DMS53 treated with DMSO at 0.1 percent for 48 hours (cell line): ENCODE data around the gene BRINP2.
A peak's percentile ranks its signal among the peaks of the same experiment; 100 is the strongest.

ENCODE experiments used
- DNase-seq: peaks from one replicate; lab custom pipeline; 2025; ENCODE audit not compliant: unreplicated experiment; lab: John Stamatoyannopoulos, UW

BRINP2 gene

GRCh38 chr1:177219554-177220458 is 49.0 kb downstream of the BRINP2 start:
- DNase-seq, result no peak

- DNase-seq, result no peak
These were observed 52.6 kb downstream of the BRINP2 start for GRCh38 chr1:177223359-177223758.

GRCh38 chr1:177227978-177228692 is 57.4 kb downstream of the BRINP2 start:
- no peak for DNase-seq

GRCh38 chr1:177228693-177229065 is 57.9 kb downstream of the BRINP2 start:
- no peak for DNase-seq

GRCh38 chr1:177229781-177230180 is 59.0 kb downstream of the BRINP2 start:
- no peak for DNase-seq

GRCh38 chr1:177230228-177231016 is 59.7 kb downstream of the BRINP2 start:
- no peak for DNase-seq

- no peak for DNase-seq
These were observed 64.6 kb downstream of the BRINP2 start for GRCh38 chr1:177235350-177235749.

GRCh38 chr1:177236962-177237361 is 66.2 kb downstream of the BRINP2 start:
- DNase-seq, result no peak

- no peak for DNase-seq
These were observed 68.2 kb downstream of the BRINP2 start for GRCh38 chr1:177238967-177239366.

GRCh38 chr1:177239792-177240191 is 69.0 kb downstream of the BRINP2 start:
- no peak for DNase-seq

- DNase-seq, result no peak
These were observed 73.0 kb downstream of the BRINP2 start for GRCh38 chr1:177243773-177244172.

GRCh38 chr1:177246710-177247580 is 76.2 kb downstream of the BRINP2 start:
- no peak for DNase-seq

- no peak for DNase-seq
These were observed 76.9 kb downstream of the BRINP2 start for GRCh38 chr1:177247623-177248176.

GRCh38 chr1:177248258-177248657 is 77.5 kb downstream of the BRINP2 start:
- DNase-seq, result no peak

- peak; percentile 16 for DNase-seq
These were observed 78.5 kb downstream of the BRINP2 start for GRCh38 chr1:177249231-177249630.

GRCh38 chr1:177252877-177253276 is 82.1 kb downstream of the BRINP2 start:
- DNase-seq, result no peak

GRCh38 chr1:177255411-177255810 is 84.7 kb downstream of the BRINP2 start:
- peak; percentile 96 for DNase-seq

- peak; percentile 85 for DNase-seq
These were observed 85.7 kb downstream of the BRINP2 start for GRCh38 chr1:177256153-177257075.

- no peak for DNase-seq
These were observed 86.4 kb downstream of the BRINP2 start for GRCh38 chr1:177257128-177257527.
